OCI-LY1 (cell line): Measurements from ENCODE around the gene LIF.

Experiments
- CTCF ChIP-seq: fragments of 200-600 bp; sonication (generic), shearing (Covaris generic); IDR thresholded peaks from 2 replicates; pipeline ENCODE4 v1.5.1; 2017; ENCODE audit warnings: mild to moderate bottlenecking, antibody characterized with exemption, low read length, moderate library complexity, mixed read lengths
- EZH2 ChIP-seq: fragments of 200-600 bp; sonication (generic), shearing (Covaris generic); IDR thresholded peaks from 2 replicates; pipeline ENCODE4 v1.8.0; 2017; ENCODE audit warnings: borderline replicate concordance, mixed run types, mild to moderate bottlenecking, antibody characterized with exemption, low read length, moderate library complexity, mixed read lengths

- no peak for TF ChIP-seq CTCF
- no peak for TF ChIP-seq EZH2
Measured at GRCh38 chr22:30244641-30245040, 1.9 kb downstream of the LIF start.
